ENCODE measurements around the gene EPS15. TPM values are rescaled to one million over a fixed set of nuclear protein-coding genes. Genes with fewer than 3 reads are reported as not detected.

Gene EPS15
- total and polyA plus RNA-seq, 2 of the 8 experiments (the other 6 are each of a cell fraction or from before 2014, with no cell fraction given): 15.9 to 57.2 TPM

- TF ChIP-seq KDM5A (IDR thresholded peaks at IDR 0.05; ENCODE audit: low read length) (no peak), RBBP5 (IDR thresholded peaks at IDR 0.05; ENCODE audit: borderline replicate concordance, low read depth, low read length) (no peak), SIRT6 (IDR thresholded peaks at IDR 0.05; ENCODE audit: low read length) (no peak), ATF2 (IDR thresholded peaks at IDR 0.05; ENCODE audit: low read length) (no peak), CHD1 (IDR thresholded peaks at IDR 0.05; ENCODE audit: low read depth, low read length) (no peak)
- TF ChIP-seq, protein P1, sequence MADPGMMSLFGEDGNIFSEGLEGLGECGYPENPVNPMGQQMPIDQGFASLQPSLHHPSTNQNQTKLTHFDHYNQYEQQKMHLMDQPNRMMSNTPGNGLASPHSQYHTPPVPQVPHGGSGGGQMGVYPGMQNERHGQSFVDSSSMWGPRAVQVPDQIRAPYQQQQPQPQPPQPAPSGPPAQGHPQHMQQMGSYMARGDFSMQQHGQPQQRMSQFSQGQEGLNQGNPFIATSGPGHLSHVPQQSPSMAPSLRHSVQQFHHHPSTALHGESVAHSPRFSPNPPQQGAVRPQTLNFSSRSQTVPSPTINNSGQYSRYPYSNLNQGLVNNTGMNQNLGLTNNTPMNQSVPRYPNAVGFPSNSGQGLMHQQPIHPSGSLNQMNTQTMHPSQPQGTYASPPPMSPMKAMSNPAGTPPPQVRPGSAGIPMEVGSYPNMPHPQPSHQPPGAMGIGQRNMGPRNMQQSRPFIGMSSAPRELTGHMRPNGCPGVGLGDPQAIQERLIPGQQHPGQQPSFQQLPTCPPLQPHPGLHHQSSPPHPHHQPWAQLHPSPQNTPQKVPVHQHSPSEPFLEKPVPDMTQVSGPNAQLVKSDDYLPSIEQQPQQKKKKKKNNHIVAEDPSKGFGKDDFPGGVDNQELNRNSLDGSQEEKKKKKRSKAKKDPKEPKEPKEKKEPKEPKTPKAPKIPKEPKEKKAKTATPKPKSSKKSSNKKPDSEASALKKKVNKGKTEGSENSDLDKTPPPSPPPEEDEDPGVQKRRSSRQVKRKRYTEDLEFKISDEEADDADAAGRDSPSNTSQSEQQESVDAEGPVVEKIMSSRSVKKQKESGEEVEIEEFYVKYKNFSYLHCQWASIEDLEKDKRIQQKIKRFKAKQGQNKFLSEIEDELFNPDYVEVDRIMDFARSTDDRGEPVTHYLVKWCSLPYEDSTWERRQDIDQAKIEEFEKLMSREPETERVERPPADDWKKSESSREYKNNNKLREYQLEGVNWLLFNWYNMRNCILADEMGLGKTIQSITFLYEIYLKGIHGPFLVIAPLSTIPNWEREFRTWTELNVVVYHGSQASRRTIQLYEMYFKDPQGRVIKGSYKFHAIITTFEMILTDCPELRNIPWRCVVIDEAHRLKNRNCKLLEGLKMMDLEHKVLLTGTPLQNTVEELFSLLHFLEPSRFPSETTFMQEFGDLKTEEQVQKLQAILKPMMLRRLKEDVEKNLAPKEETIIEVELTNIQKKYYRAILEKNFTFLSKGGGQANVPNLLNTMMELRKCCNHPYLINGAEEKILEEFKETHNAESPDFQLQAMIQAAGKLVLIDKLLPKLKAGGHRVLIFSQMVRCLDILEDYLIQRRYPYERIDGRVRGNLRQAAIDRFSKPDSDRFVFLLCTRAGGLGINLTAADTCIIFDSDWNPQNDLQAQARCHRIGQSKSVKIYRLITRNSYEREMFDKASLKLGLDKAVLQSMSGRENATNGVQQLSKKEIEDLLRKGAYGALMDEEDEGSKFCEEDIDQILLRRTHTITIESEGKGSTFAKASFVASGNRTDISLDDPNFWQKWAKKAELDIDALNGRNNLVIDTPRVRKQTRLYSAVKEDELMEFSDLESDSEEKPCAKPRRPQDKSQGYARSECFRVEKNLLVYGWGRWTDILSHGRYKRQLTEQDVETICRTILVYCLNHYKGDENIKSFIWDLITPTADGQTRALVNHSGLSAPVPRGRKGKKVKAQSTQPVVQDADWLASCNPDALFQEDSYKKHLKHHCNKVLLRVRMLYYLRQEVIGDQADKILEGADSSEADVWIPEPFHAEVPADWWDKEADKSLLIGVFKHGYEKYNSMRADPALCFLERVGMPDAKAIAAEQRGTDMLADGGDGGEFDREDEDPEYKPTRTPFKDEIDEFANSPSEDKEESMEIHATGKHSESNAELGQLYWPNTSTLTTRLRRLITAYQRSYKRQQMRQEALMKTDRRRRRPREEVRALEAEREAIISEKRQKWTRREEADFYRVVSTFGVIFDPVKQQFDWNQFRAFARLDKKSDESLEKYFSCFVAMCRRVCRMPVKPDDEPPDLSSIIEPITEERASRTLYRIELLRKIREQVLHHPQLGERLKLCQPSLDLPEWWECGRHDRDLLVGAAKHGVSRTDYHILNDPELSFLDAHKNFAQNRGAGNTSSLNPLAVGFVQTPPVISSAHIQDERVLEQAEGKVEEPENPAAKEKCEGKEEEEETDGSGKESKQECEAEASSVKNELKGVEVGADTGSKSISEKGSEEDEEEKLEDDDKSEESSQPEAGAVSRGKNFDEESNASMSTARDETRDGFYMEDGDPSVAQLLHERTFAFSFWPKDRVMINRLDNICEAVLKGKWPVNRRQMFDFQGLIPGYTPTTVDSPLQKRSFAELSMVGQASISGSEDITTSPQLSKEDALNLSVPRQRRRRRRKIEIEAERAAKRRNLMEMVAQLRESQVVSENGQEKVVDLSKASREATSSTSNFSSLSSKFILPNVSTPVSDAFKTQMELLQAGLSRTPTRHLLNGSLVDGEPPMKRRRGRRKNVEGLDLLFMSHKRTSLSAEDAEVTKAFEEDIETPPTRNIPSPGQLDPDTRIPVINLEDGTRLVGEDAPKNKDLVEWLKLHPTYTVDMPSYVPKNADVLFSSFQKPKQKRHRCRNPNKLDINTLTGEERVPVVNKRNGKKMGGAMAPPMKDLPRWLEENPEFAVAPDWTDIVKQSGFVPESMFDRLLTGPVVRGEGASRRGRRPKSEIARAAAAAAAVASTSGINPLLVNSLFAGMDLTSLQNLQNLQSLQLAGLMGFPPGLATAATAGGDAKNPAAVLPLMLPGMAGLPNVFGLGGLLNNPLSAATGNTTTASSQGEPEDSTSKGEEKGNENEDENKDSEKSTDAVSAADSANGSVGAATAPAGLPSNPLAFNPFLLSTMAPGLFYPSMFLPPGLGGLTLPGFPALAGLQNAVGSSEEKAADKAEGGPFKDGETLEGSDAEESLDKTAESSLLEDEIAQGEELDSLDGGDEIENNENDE (IDR thresholded peaks at IDR 0.05; ENCODE audit: insufficient replicate concordance, low read length): no peak
Measured at GRCh38 chr1:51311826-51312225, 207.2 kb downstream of the EPS15 start (continued).

Data from H1 (cell line).